Measurements from ENCODE around the gene CLRN1.

- no peak for TF ChIP-seq CTCF (IDR thresholded peaks at IDR 0.05; ENCODE audit: low read depth, low read length)
- no peak for TF ChIP-seq POLR2A (IDR thresholded peaks at IDR 0.05; ENCODE audit: extremely low read depth, insufficient read length)
- TF ChIP-seq MYC (IDR thresholded peaks at IDR 0.05; ENCODE audit: low read depth, low read length): no peak
These were observed 40.8 kb downstream of the CLRN1 start for GRCh38 chr3:150931745-150932144.
